Measurements from ENCODE around the gene PRR5L.

Gene PRR5L

GRCh38 chr11:36447514-36447913 lies 151.4 kb downstream of the PRR5L start:
- DNase-seq = no peak

- DNase-seq = no peak
Measured at GRCh38 chr11:36447947-36448346, 151.9 kb downstream of the PRR5L start.

- DNase-seq = no peak
Measured at GRCh38 chr11:36449561-36450096, 153.5 kb downstream of the PRR5L start.

- no peak for DNase-seq
Measured at GRCh38 chr11:36450110-36450572, 154.1 kb downstream of the PRR5L start.

GRCh38 chr11:36451045-36451444 lies 155.0 kb downstream of the PRR5L start:
- no peak for DNase-seq

- DNase-seq = no peak
Measured at GRCh38 chr11:36451681-36452080, 155.6 kb downstream of the PRR5L start.

GRCh38 chr11:36452236-36452940 lies 156.3 kb downstream of the PRR5L start:
- no peak for DNase-seq

GRCh38 chr11:36452961-36453360 lies 156.9 kb downstream of the PRR5L start:
- DNase-seq = no peak

DNA sequence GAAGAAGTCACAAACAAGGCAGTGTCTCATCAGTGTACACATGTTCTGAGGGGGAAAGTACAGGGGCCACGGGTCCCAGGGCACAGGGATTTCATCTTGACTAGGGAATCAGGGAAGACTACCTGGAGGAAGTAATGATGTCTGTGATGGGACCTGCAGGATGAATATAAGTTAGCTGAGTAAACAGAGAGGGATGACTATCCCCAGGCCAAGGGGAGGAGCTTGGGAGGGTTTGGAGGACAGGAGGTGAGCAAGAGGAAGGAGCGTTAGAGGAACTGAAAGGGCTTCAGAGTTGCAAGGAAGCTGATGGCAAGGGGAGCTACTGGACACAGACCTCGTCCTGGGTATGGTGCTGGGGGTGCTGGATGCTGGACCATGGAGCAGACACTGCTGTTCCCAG lies 157.6 kb downstream of the PRR5L start:
- DNase-seq = no peak

DNA sequence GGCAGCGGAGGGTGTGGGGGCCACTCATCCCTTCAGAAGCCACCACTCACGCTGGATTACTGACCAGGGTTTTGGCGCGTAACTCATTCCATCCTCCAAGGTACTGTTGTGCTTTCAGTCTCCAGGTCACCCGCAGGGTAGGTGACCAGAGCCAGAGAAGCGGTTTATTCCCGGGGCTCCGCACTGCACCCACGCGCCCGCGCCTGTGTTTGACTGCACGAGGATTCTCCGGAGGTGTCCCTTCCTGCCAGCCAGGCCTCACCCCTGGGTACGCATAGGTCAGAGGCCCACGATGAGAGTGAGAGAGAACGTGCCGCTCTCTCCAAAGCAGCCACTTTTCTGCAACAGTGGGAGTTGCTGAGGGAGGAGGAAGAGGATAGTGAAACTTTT lies 158.5 kb downstream of the PRR5L start:
- DNase-seq = no peak

DNA sequence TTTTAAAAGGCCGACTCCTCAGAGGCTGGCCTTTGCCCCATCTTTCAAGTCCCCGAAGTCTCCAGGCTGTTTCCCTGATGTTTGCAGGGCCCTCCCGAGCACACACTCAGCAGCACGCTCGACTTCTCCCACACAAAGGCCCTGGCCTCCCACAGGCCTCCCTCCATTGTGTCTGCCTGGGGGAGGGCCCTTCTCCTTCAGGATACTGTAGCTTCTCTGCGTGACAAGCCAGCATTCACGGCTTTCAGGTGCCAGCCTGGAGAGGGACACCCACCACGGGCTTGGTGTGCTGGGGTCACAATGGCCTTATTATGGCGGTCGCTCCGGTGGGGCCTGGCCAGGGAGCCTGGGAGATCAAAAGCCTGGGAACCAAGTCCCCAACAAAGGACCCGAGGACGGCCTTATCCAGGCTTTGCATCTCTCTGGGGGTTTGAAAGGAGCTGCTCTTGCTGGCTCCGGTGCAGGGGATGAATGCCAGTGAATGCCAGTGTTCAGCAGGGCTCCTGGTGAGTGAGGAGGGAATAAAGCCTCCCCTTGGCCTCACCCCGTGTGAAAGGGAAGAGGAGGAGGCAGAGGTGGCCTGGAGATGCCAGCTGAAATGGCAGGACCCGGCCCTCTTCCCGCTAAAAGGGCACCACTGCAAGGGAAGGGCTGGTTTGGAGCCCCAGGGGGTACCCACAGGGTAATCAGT lies 159.0 kb downstream of the PRR5L start:
- no peak for DNase-seq

DNA sequence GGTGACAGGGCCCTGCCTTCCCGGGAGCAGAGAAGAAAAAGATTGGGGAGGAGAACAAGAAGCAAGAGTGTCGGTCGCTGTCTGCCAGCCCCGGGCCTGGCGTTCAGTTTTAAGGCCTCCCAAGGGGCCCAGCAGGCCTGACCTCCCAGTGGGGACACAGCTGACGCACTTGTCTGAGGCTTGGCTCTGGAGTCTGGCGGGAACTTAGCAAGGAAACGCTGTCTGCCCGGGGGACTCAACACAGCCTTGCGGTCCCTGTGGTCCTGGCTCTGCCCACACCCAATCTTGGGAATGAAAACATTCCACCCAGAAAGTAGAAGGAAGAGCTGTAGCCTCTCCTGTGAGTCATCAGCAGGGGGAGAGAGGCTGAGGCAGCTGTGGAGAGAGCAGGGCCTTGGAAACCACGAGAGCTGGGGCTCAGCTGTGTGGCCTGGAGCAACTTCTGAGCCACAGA lies 159.6 kb downstream of the PRR5L start:
- DNase-seq = no peak

- DNase-seq = no peak
Measured at GRCh38 chr11:36456156-36456555, 160.1 kb downstream of the PRR5L start.

- no peak for DNase-seq
Measured at GRCh38 chr11:36458129-36458915, 162.2 kb downstream of the PRR5L start.

DNA sequence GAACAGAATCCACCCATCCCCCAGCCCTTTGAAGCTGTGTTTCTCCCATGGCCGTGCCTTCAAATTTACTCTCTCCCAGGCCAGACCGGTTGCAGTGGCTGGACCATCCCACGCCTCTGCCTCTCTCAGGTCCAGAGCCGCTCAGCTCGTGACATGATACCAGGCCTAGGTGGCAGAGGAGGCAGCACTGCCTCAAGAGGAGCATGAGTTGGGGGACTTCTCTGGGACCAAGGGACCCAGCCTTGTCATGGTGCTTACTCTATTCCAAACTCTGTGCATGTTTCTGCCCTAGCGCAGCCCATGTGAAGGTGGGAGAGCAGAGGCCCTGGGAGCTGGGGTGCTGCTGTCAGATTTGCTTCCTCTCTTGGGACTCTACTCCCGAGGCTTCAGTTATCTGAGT lies 163.0 kb downstream of the PRR5L start:
- DNase-seq = no peak

- DNase-seq = no peak
Measured at GRCh38 chr11:36460220-36460619, 164.1 kb downstream of the PRR5L start.

DNA sequence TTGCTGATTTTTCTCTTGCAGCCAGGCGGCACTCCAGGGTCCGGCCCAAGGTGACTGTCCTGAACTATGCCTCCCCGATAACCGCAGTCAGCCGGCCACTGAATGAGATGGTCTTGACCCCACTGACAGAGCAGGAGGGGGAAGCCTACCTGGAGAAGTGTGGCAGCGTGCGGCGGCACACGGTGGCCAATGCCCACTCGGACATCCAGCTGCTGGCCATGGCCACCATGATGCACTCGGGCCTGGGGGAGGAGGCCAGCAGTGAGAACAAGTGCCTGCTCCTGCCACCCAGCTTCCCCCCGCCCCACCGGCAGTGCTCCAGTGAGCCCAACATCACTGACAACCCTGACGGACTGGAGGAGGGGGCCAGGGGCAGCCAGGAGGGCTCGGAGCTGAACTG lies 166.2 kb downstream of the PRR5L start:
- DNase-seq = no peak

GRCh38 chr11:36463781-36464180 lies 167.7 kb downstream of the PRR5L start:
- DNase-seq = no peak

DNA sequence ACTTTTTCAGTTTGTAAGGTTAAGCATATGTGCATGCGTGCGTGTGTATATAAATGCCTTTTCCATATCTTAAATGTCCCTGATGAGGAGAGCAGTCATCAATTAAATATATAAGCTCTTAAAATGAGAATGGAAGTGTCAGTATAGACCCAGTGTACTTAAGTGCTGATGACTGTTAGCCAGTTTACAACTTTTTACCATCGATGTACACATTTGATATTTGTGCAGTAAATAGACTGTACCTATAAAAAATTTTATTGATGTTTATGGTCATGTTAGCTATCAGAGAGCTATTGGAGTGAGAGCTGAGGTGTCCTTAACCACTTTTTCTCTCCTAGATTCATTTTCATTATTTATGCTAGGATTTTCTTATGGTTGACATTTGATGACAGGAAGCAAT lies 168.6 kb downstream of the PRR5L start:
- DNase-seq = no peak

GRCh38 chr11:36465449-36466163 lies 169.5 kb downstream of the PRR5L start:
- DNase-seq = no peak

GRCh38 chr11:36467012-36467411 lies 170.9 kb downstream of the PRR5L start:
- DNase-seq = no peak

DNA sequence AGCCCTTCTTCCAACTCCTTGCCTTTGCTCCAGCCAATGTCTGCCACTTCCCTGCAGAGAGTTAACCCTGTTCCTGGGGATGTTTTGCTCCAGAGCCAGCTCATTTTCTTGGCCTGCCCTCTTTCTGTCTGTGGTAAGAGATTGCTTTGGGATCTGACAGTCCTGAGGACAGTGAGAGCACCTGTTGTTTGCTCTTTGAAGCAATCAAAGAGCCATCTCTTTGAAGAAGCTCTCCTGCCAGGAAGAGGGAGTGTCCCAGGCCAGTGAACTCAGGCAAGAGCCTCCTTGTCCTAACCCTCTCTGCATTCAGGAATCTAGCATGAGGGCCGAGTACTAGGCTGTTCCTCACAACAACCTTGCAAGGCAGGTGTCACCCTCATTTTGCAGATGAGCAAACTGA lies 171.8 kb downstream of the PRR5L start:
- no peak for DNase-seq

DNA sequence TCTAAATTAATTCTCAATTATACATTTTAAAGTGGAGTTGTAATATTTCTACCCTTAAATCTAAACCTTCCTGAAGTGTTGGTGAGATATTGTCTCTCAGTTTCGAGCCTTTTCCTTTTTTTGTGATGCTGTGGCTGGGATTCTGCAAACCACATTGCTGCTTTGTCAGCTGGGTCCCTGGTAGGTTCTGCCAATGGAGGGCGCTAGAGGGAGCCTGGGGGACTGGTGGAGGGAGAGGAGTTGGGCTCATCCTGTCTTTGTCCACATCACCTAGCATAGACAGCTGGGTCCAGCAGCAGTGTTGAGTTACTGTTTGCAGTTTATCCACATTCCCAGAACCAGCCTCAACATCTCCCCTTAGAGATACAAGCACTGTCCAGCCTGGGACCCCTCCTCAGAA lies 173.0 kb downstream of the PRR5L start:
- DNase-seq = no peak

Data from cortex of kidney (tissue), 1 donor.